ENCODE data around the gene B4GALT2. TPM values are rescaled to one million over a fixed set of nuclear protein-coding genes. Genes with fewer than 3 reads are reported as not detected.

Gene B4GALT2
- total RNA-seq, 1 donor: 99.5 TPM

- Histone ChIP-seq H3K4me2 (ENCODE audit: insufficient read depth, low read length) (no peak overlapping the region), H3K79me2 (ENCODE audit: insufficient read depth, low read length) (no peaks in the 10 kb centered on the region), H3K4me1 (ENCODE audit: insufficient read depth, low read length) (peaks cover 11% of the 10 kb centered on the region), H3K4me3 (ENCODE audit: insufficient read depth, low read length) (no peak overlapping the region), H3K27ac (ENCODE audit: low read depth, low read length) (no peak overlapping the region), H2AFZ (ENCODE audit: low read length) (no peak overlapping the region), H3K27me3 (ENCODE audit: insufficient read depth, low read length) (no peaks in the 10 kb centered on the region), H4K20me1 (ENCODE audit: insufficient read depth, low read length) (no peaks in the 10 kb centered on the region), H3K9me3 (ENCODE audit: low read depth, low read length) (no peaks in the 10 kb centered on the region), H3K36me3 (ENCODE audit: insufficient read depth, low read length) (no peaks in the 10 kb centered on the region)
- no peak for TF ChIP-seq CTCF (IDR thresholded peaks at IDR 0.05; ENCODE audit: extremely low read depth, low read depth, low read length)
- DNase-seq (ENCODE audit: insufficient read length, low spot score, missing footprints): no peak
Observed at GRCh38 chr1:43993206-43993914, 14.3 kb downstream of the B4GALT2 start.

DNA sequence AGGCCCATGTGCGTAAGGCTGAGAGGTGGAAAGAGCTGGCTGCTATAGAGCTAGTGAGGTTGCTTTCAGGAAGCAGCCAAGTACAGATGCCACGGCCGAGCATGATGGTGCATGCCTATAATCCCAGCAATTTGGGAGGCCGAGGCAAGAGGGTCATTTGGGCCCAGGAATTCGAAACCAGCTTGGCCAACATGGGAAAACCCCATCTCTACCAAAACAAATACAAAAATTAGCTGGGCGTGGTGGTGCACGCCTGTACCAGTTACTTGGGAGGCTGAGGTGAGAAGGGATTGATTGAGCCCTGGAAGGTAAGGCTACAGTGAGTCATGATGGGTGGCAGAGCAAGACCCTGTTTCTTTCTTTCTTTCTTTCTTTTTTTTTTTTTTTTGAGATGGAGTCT is 15.1 kb downstream of the B4GALT2 start:
- Histone ChIP-seq H3K4me2 (ENCODE audit: insufficient read depth, low read length) (no peak overlapping the region), H3K9me3 (ENCODE audit: low read depth, low read length) (no peaks in the 10 kb centered on the region), H2AFZ (ENCODE audit: low read length) (no peak overlapping the region), H3K27me3 (ENCODE audit: insufficient read depth, low read length) (no peaks in the 10 kb centered on the region), H3K4me3 (ENCODE audit: insufficient read depth, low read length) (no peak overlapping the region), H3K79me2 (ENCODE audit: insufficient read depth, low read length) (no peaks in the 10 kb centered on the region), H3K36me3 (ENCODE audit: insufficient read depth, low read length) (no peaks in the 10 kb centered on the region), H4K20me1 (ENCODE audit: insufficient read depth, low read length) (no peaks in the 10 kb centered on the region), H3K4me1 (ENCODE audit: insufficient read depth, low read length) (peaks cover 11% of the 10 kb centered on the region), H3K27ac (ENCODE audit: low read depth, low read length) (no peak overlapping the region)
- no peak for TF ChIP-seq CTCF (IDR thresholded peaks at IDR 0.05; ENCODE audit: extremely low read depth, low read depth, low read length)
- DNase-seq (ENCODE audit: insufficient read length, low spot score, missing footprints): no peak

- H3K4me3 ChIP-seq (ENCODE audit: insufficient read depth, low read length): no peak overlapping the region
- H3K27me3 ChIP-seq (ENCODE audit: insufficient read depth, low read length): no peaks in the 10 kb centered on the region
- H2AFZ ChIP-seq (ENCODE audit: low read length): no peak overlapping the region
- no peaks in the 10 kb centered on the region for H3K9me3 ChIP-seq (ENCODE audit: low read depth, low read length)
- TF ChIP-seq CTCF (IDR thresholded peaks at IDR 0.05; ENCODE audit: extremely low read depth, low read depth, low read length): peak; percentile 46
- no peak for DNase-seq (ENCODE audit: insufficient read length, low spot score, missing footprints)
- no peak overlapping the region for H3K27ac ChIP-seq (ENCODE audit: low read depth, low read length)
- peaks cover 11% of the 10 kb centered on the region for H3K4me1 ChIP-seq (ENCODE audit: insufficient read depth, low read length)
- H3K36me3 ChIP-seq (ENCODE audit: insufficient read depth, low read length): no peaks in the 10 kb centered on the region
- H3K4me2 ChIP-seq (ENCODE audit: insufficient read depth, low read length): no peak overlapping the region
- no peaks in the 10 kb centered on the region for H3K79me2 ChIP-seq (ENCODE audit: insufficient read depth, low read length)
- no peaks in the 10 kb centered on the region for H4K20me1 ChIP-seq (ENCODE audit: insufficient read depth, low read length)
Observed at GRCh38 chr1:43994794-43995790, 16.1 kb downstream of the B4GALT2 start.
